ENCODE measurements around the gene IGFL3.

IGFL3 gene

DNA sequence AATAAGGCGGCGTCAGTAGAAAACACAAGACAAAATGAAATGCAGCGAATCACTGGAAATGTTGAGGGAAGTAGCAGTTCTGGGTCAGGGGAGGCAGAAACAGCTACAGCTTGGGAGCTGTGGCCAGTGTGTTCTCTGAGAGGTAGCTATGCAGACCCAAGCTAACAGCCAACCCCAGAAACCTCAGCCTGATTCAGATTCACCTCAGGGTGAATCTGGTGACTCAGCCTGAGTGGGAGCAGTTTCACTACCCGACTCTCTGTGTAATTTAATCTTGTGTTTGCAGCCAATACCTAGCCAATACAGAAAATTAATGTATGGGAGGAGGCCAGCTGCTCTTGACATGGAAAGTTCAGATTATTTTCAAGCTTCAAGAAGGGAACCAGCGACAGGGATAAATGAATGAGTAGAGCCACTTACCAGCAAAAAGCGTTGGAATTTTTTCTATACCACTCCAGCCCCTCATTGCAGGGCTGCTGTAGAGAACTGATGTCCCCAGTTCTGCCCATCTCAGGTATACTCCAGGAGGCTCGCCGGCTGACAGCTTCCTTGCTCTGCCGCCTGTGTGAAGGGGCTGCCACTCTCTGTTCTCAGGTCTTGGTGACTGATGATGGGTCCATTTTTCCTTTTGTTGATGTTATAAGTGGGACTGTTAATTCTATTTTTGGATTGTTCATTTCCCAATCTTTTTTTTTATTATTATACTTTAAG, 8.9 kb downstream of the IGFL3 start:
- no peak for TF ChIP-seq CREB1 (IDR thresholded peaks at IDR 0.05; ENCODE audit: low read depth)
- TF ChIP-seq REST (IDR thresholded peaks at IDR 0.05; ENCODE audit: low read depth), result no peak
- no peak for TF ChIP-seq ZBTB7A (IDR thresholded peaks at IDR 0.05; ENCODE audit: low read depth)
- TF ChIP-seq CEBPB (IDR thresholded peaks at IDR 0.05), result no peak
- no peak for TF ChIP-seq TCF12 (IDR thresholded peaks at IDR 0.05; ENCODE audit: low read depth)
- no peak for TF ChIP-seq EGR1 (IDR thresholded peaks at IDR 0.05)
- TF ChIP-seq, protein P1, sequence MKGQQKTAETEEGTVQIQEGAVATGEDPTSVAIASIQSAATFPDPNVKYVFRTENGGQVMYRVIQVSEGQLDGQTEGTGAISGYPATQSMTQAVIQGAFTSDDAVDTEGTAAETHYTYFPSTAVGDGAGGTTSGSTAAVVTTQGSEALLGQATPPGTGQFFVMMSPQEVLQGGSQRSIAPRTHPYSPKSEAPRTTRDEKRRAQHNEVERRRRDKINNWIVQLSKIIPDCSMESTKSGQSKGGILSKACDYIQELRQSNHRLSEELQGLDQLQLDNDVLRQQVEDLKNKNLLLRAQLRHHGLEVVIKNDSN (IDR thresholded peaks at IDR 0.05), result no peak
- no peak for TF ChIP-seq YY1 (IDR thresholded peaks at IDR 0.05; ENCODE audit: low read depth)
- no peak for TF ChIP-seq RAD21 (IDR thresholded peaks at IDR 0.05; ENCODE audit: low read depth)
- no peak for TF ChIP-seq EP300 (IDR thresholded peaks at IDR 0.05; ENCODE audit: borderline replicate concordance)
- TF ChIP-seq TAF1 (IDR thresholded peaks at IDR 0.05; ENCODE audit: low read depth), result no peak
- TF ChIP-seq TEAD4 (IDR thresholded peaks at IDR 0.05), result no peak
- TF ChIP-seq NFIC (IDR thresholded peaks at IDR 0.05), result no peak
- TF ChIP-seq, protein P2, sequence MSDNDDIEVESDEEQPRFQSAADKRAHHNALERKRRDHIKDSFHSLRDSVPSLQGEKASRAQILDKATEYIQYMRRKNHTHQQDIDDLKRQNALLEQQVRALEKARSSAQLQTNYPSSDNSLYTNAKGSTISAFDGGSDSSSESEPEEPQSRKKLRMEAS (IDR thresholded peaks at IDR 0.05), result no peak
- TF ChIP-seq FOXM1 (IDR thresholded peaks at IDR 0.05; ENCODE audit: borderline replicate concordance, low read depth), result no peak

DNA sequence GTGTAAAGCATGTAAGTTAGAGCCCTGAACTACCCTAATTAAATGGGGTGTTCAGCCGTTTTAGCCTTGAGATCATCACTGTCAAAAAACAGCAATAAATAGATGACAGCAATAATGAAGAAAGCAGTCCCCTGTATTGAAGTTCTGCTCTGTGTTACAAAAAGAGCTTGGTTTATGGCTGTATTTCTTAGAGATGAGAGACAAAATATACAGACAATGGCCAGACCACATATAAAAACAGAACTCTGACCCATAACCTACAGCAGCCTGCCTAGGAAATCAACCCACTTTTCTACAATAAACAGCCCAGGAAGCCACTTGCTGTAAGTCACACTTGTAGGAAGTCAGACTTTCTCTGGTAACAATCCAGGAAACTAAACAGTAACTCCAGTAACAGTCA, 10.8 kb downstream of the IGFL3 start:
- TF ChIP-seq, protein P2 (IDR thresholded peaks at IDR 0.05), result no peak
- TF ChIP-seq, protein P1 (IDR thresholded peaks at IDR 0.05), result no peak
- TF ChIP-seq TEAD4 (IDR thresholded peaks at IDR 0.05), result no peak
- no peak for TF ChIP-seq YY1 (IDR thresholded peaks at IDR 0.05; ENCODE audit: low read depth)
- TF ChIP-seq FOXM1 (IDR thresholded peaks at IDR 0.05; ENCODE audit: borderline replicate concordance, low read depth), result no peak
- no peak for TF ChIP-seq REST (IDR thresholded peaks at IDR 0.05; ENCODE audit: low read depth)
- no peak for TF ChIP-seq ZBTB7A (IDR thresholded peaks at IDR 0.05; ENCODE audit: low read depth)
- no peak for TF ChIP-seq TAF1 (IDR thresholded peaks at IDR 0.05; ENCODE audit: low read depth)
- no peak for TF ChIP-seq RAD21 (IDR thresholded peaks at IDR 0.05; ENCODE audit: low read depth)
- TF ChIP-seq CREB1 (IDR thresholded peaks at IDR 0.05; ENCODE audit: low read depth), result no peak
- TF ChIP-seq TCF12 (IDR thresholded peaks at IDR 0.05; ENCODE audit: low read depth), result no peak
- TF ChIP-seq EGR1 (IDR thresholded peaks at IDR 0.05), result no peak
- no peak for TF ChIP-seq EP300 (IDR thresholded peaks at IDR 0.05; ENCODE audit: borderline replicate concordance)
- TF ChIP-seq CEBPB (IDR thresholded peaks at IDR 0.05), result no peak

DNA sequence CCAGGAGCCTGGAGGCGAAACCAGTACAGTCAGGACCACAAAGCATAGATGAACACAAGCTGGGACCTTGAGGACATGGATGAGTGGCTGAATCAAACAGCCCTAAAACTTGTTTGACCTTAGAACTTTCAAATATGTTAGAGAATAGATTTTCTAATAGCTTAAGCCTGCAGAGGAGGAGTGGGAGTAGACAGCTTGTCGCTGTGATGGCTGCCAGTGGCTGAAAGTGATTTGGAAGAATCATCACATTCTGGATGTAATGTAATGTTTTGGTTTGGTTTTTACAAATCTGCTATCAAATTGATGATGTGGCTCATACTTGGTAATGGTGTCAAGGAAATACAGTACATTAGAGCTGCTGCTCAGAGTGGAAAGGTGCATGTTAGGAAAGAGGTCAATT, 12.0 kb downstream of the IGFL3 start:
- TF ChIP-seq ZBTB7A (IDR thresholded peaks at IDR 0.05; ENCODE audit: low read depth) (no peak), REST (IDR thresholded peaks at IDR 0.05; ENCODE audit: low read depth) (no peak), TAF1 (IDR thresholded peaks at IDR 0.05; ENCODE audit: low read depth) (no peak)

DNA sequence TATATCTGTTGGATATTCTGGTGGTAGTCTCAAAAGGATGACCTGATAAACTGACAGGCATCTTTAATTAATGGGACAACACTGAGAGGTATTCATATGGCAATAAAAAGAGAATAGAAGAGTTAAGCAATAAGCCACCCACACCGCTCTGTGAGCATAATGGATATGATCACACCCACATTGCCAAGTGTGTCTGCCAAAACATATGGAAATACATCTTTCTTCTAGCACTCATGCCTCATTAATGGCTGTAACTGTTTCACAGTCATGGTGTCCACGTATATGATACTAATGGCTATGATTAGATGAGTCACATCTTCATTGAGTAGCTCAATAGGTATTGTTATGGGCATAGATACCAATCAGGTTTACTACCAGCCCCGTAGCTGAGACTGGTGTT, 13.1 kb downstream of the IGFL3 start:
- TF ChIP-seq TAF1 (IDR thresholded peaks at IDR 0.05; ENCODE audit: low read depth) (no peak), FOXM1 (IDR thresholded peaks at IDR 0.05; ENCODE audit: borderline replicate concordance, low read depth) (no peak), CEBPB (IDR thresholded peaks at IDR 0.05) (no peak), TEAD4 (IDR thresholded peaks at IDR 0.05) (no peak), RAD21 (IDR thresholded peaks at IDR 0.05; ENCODE audit: low read depth) (no peak), EP300 (IDR thresholded peaks at IDR 0.05; ENCODE audit: borderline replicate concordance) (no peak), YY1 (IDR thresholded peaks at IDR 0.05; ENCODE audit: low read depth) (no peak), TCF12 (IDR thresholded peaks at IDR 0.05; ENCODE audit: low read depth) (no peak), CREB1 (IDR thresholded peaks at IDR 0.05; ENCODE audit: low read depth) (no peak)
- TF ChIP-seq, protein P2 (IDR thresholded peaks at IDR 0.05), result no peak
